Keratinocyte (primary cell): ENCODE results near the gene HIPK4. TPM values are rescaled to one million over a fixed set of nuclear protein-coding genes. Genes with fewer than 3 reads are reported as not detected.

Experiments
- DNase-seq: peaks from one replicate; pipeline ENCODE4 v3.0.0-alpha.2; 2011; ENCODE audit warnings: low read depth, missing footprints, low spot score
- FAIRE-seq: peaks from 2 replicates; lab custom pipeline; 2011; peaks lifted over from hg19 to GRCh38; lab: Jason Lieb, UNC
- H2AFZ ChIP-seq: 2 replicates; pipeline ENCODE4 v1.6.0; 2012; ENCODE audit warnings: low read length, control low read depth, inconsistent platforms; ENCODE audit not compliant: control insufficient read depth
- H3K27ac ChIP-seq: 2 replicates; pipeline ENCODE4 v1.5.1; 2011; ENCODE audit warnings: low read length; ENCODE audit not compliant: control insufficient read depth, insufficient read depth
- H3K27me3 ChIP-seq: 3 replicates; pipeline ENCODE4 v1.6.0; 2011; ENCODE audit warnings: low read length; ENCODE audit not compliant: control insufficient read depth, insufficient read depth; ENCODE audit errors: extremely low read depth
- H3K36me3 ChIP-seq, 2 experiments: 2 replicates in 1 of 2; 3 replicates in 1 of 2; pipeline ENCODE4 v1.5.1; 2011; ENCODE audit warnings: low read length in 2 of 2, mild to moderate bottlenecking in 1 of 2; ENCODE audit not compliant: control insufficient read depth in 2 of 2, insufficient read depth in 2 of 2; ENCODE audit errors: extremely low read depth in 1 of 2
- H3K4me1 ChIP-seq: 3 replicates; pipeline ENCODE4 v1.5.1; 2011; ENCODE audit warnings: low read length; ENCODE audit not compliant: control insufficient read depth, insufficient read depth; ENCODE audit errors: extremely low read depth
- H3K4me2 ChIP-seq: 3 replicates; pipeline ENCODE4 v1.6.0; 2011; ENCODE audit warnings: low read depth, low read length; ENCODE audit not compliant: control insufficient read depth, insufficient read depth; ENCODE audit errors: extremely low read depth
- H3K4me3 ChIP-seq, 3 experiments: fragments of 200-600 bp in 1 of 3; sonication (generic) in 1 of 3; 2 replicates in 2 of 3; 3 replicates in 1 of 3; pipeline ENCODE4 v1.5.1; 2011 to 2016; ENCODE audit warnings: low read length in 3 of 3, mild to moderate bottlenecking in 3 of 3, control low read depth in 2 of 3, inconsistent platforms in 1 of 3, low read depth in 1 of 3, mixed read lengths in 1 of 3, mixed run types in 1 of 3, moderate library complexity in 1 of 3; ENCODE audit not compliant: control insufficient read depth in 2 of 3, insufficient read depth in 2 of 3; ENCODE audit errors: extremely low read depth in 1 of 3
- H3K79me2 ChIP-seq: 2 replicates; pipeline ENCODE4 v1.6.0; 2012; ENCODE audit warnings: low read length; ENCODE audit not compliant: control insufficient read depth, insufficient read depth
- H3K9ac ChIP-seq: 3 replicates; pipeline ENCODE4 v1.6.0; 2011; ENCODE audit warnings: low read length; ENCODE audit not compliant: control insufficient read depth, insufficient read depth; ENCODE audit errors: extremely low read depth
- H3K9me1 ChIP-seq: 3 replicates; pipeline ENCODE4 v1.6.0; 2011; ENCODE audit warnings: low read length; ENCODE audit not compliant: control insufficient read depth, insufficient read depth; ENCODE audit errors: extremely low read depth
- H3K9me3 ChIP-seq: 2 replicates; pipeline ENCODE4 v1.5.1; 2012; ENCODE audit warnings: low read depth, low read length; ENCODE audit not compliant: control insufficient read depth
- H4K20me1 ChIP-seq: 3 replicates; pipeline ENCODE4 v1.6.0; 2011; ENCODE audit warnings: low read length; ENCODE audit not compliant: control insufficient read depth, insufficient read depth; ENCODE audit errors: extremely low read depth
- CTCF ChIP-seq, 3 experiments: IDR thresholded peaks in 1 of 3; conservative IDR thresholded peaks in 1 of 3; optimal IDR thresholded peaks in 1 of 3; 2 replicates in 2 of 3; 3 replicates in 1 of 3; pipeline versions ENCODE3 to v1.5.1; 2011; ENCODE audit warnings: low read length in 3 of 3, mild to moderate bottlenecking in 3 of 3, moderate library complexity in 2 of 3, control low read depth in 1 of 3, inconsistent platforms in 1 of 3; ENCODE audit not compliant: insufficient read depth in 2 of 3; ENCODE audit errors: extremely low read depth in 1 of 3
- EZH2 ChIP-seq: IDR thresholded peaks from one replicate; pipeline ENCODE4 v1.6.1; 2012; ENCODE audit warnings: inconsistent platforms, mild to moderate bottlenecking, low read length, moderate library complexity
- dilution Hi-C: fragments of 300-500 bp; cut with MboI; formaldehyde crosslinking; loops from one replicate; pipeline ENCODE4 v1.7.0; 2020; ENCODE audit warnings: low sequenced_read_pairs; ENCODE audit not compliant: extremely low pct_ligation_motif_present
- polyA plus RNA-seq, 5 experiments: library from polyadenylated mRNA; depleted of rRNA in 3 of 5; stranded (reverse) in 3 of 5; stranded (forward) in 1 of 5; unstranded in 1 of 5; fragments of >200 nt; gene quantifications; 1 replicate in 1 of 5; 2 replicates in 3 of 5; 3 replicates in 1 of 5; pipeline versions ENCODE4 v1.2.1 to v1.2.3, GENCODE V29; 2011 to 2012; ENCODE audit warnings: missing spikeins in 2 of 5, low read depth in 1 of 5, low replicate concordance in 1 of 5

HIPK4 gene
- polyA plus RNA-seq, 1 donor (not counting 4 experiments of a cell fraction or from before 2014, with no cell fraction given) = 0.03 TPM

GRCh38 chr19:40417643-40417981, 27.6 kb upstream of the HIPK4 start:
- no peak overlapping the region for H3K4me2 ChIP-seq
- peaks cover 0 to 2% of the 10 kb centered on the region in 2 experiments for H3K36me3 ChIP-seq
- FAIRE-seq (no peak), DNase-seq (no peak)
- H3K27ac ChIP-seq = no peak overlapping the region
- peaks cover 10% of the 10 kb centered on the region for H3K4me1 ChIP-seq
- TF ChIP-seq EZH2 (no peak), CTCF (optimal IDR thresholded peaks at IDR 0.05 in 1 of 3, IDR thresholded peaks at IDR 0.05 in 1 of 3, conservative IDR thresholded peaks at IDR 0.05 in 1 of 3; ENCODE audit: extremely low read depth in 1 of 3, insufficient read depth in 2 of 3, low read length in 3 of 3) (no peak)
- no peak overlapping the region for H3K9ac ChIP-seq
- no peaks in the 10 kb centered on the region for H3K27me3 ChIP-seq
- H4K20me1 ChIP-seq = no peaks in the 10 kb centered on the region
- no peaks in the 10 kb centered on the region for H3K9me3 ChIP-seq
- H3K79me2 ChIP-seq = peaks cover 5% of the 10 kb centered on the region
- dilution Hi-C loops = no loop called here
- no peak overlapping the region for H2AFZ ChIP-seq
- no peak overlapping the region for H3K4me3 ChIP-seq
- H3K9me1 ChIP-seq = no peaks in the 10 kb centered on the region

GRCh38 chr19:40416918-40417642, 27.1 kb upstream of the HIPK4 start:
- Histone ChIP-seq H3K79me2 (no peaks in the 10 kb centered on the region), H3K4me2 (no peak overlapping the region), H2AFZ (no peak overlapping the region), H3K27me3 (no peaks in the 10 kb centered on the region), H3K9ac (no peak overlapping the region), H3K9me3 (no peaks in the 10 kb centered on the region), H4K20me1 (no peaks in the 10 kb centered on the region), H3K36me3 (no peaks in the 10 kb centered on the region), H3K4me3 (no peak overlapping the region), H3K27ac (no peak overlapping the region), H3K9me1 (no peaks in the 10 kb centered on the region), H3K4me1 (peaks cover 10% of the 10 kb centered on the region)
- dilution Hi-C loops = no loop called here
- no peak for DNase-seq
- no peak for FAIRE-seq
- TF ChIP-seq CTCF (optimal IDR thresholded peaks at IDR 0.05 in 1 of 3, IDR thresholded peaks at IDR 0.05 in 1 of 3, conservative IDR thresholded peaks at IDR 0.05 in 1 of 3; ENCODE audit: extremely low read depth in 1 of 3, insufficient read depth in 2 of 3, low read length in 3 of 3) (no peak), EZH2 (no peak)
